IPS-NIHi7 (cell line): ENCODE data around the gene PAGE1.
"Not testable (repeated sequence)": the region's sequence is repeated elsewhere in the genome, so short reads cannot be mapped to it uniquely, and the experiment has no call there.

Experiments used
- DNase-seq: peaks from one replicate; pipeline ENCODE4 v3.0.0; 2012; ENCODE audit warnings: mixed read lengths; ENCODE audit errors: extremely low spot score

PAGE1 gene

GRCh38 chrX:49695276-49696180 lies at the start of gene PAGE1:
Gene PAGE1, minus strand, starts transcription at chrX:49695984. Its CDS starts 1,214 bp downstream, at chrX:49694770.
- DNase-seq = no peak

GRCh38 chrX:49741501-49741900 lies 45.7 kb upstream of the PAGE1 start:
- not testable (repeated sequence) for DNase-seq

- no peak for DNase-seq
These were observed 32.1 kb upstream of the PAGE1 start for GRCh38 chrX:49727847-49728246.

- no peak for DNase-seq
These were observed 31.2 kb upstream of the PAGE1 start for GRCh38 chrX:49726966-49727365.

GRCh38 chrX:49725923-49726904 lies 30.4 kb upstream of the PAGE1 start:
- no peak for DNase-seq

- DNase-seq = no peak
These were observed 29.6 kb upstream of the PAGE1 start for GRCh38 chrX:49725401-49725800.

GRCh38 chrX:49720106-49720505 lies 24.3 kb upstream of the PAGE1 start:
- DNase-seq = not testable (repeated sequence)

GRCh38 chrX:49712577-49712976 lies 16.8 kb upstream of the PAGE1 start:
- DNase-seq = no peak

GRCh38 chrX:49710744-49711319 lies 15.0 kb upstream of the PAGE1 start:
- no peak for DNase-seq

- DNase-seq = no peak
These were observed 9.1 kb upstream of the PAGE1 start for GRCh38 chrX:49704691-49705404.

- DNase-seq = no peak
These were observed 6.1 kb upstream of the PAGE1 start for GRCh38 chrX:49701933-49702332.

GRCh38 chrX:49701323-49701722 lies 5.5 kb upstream of the PAGE1 start:
- no peak for DNase-seq

GRCh38 chrX:49675075-49675719 lies 20.6 kb downstream of the PAGE1 start:
- DNase-seq = no peak

- DNase-seq = no peak
These were observed 22.4 kb downstream of the PAGE1 start for GRCh38 chrX:49673394-49673793.

- DNase-seq = no peak
These were observed 31.0 kb downstream of the PAGE1 start for GRCh38 chrX:49664824-49665223.

- no peak for DNase-seq
These were observed 33.9 kb downstream of the PAGE1 start for GRCh38 chrX:49661881-49662280.

GRCh38 chrX:49659771-49660170 lies 36.0 kb downstream of the PAGE1 start:
- no peak for DNase-seq

- no peak for DNase-seq
These were observed 39.3 kb downstream of the PAGE1 start for GRCh38 chrX:49656533-49656932.

- no peak for DNase-seq
These were observed 50.7 kb downstream of the PAGE1 start for GRCh38 chrX:49644991-49645637.
